MCF 10A (cell line): Measurements from ENCODE around the gene ARL13B. TPM values are rescaled to one million over a fixed set of nuclear protein-coding genes. Genes with fewer than 3 reads are reported as not detected.

ENCODE experiments used
- BruUV-seq: library from RNA; stranded (reverse); fragments of 400-500 nt; replicated peaks from 2 replicates; lab custom pipeline; 2021; lab: Mats Ljungman, UMichigan
- CTCF ChIA-PET: fragments of 300-600 bp; sonication (Branson Sonifier 250); formaldehyde crosslinking; extraction: SDS; loops from one replicate; lab custom pipeline; 2021; ENCODE audit warnings: antibody characterized with exemption, inconsistent platforms; lab: Yijun Ruan, JAX
- POLR2A ChIA-PET: fragments of 300-600, 350-650 bp; sonication (Branson Sonifier 250); formaldehyde crosslinking; extraction: SDS; loops from one replicate; lab custom pipeline; 2020; ENCODE audit warnings: antibody characterized with exemption, inconsistent platforms; lab: Yijun Ruan, JAX
- DNase-seq: peaks from one replicate; pipeline ENCODE4 v3.0.0-alpha.2; 2018; ENCODE audit not compliant: unreplicated experiment
- H3K27ac Mint-ChIP-seq: one replicate; pipeline ENCODE4 v1.8.0; 2022; ENCODE audit warnings: mild to moderate bottlenecking, low read depth, mixed read lengths; ENCODE audit not compliant: unreplicated experiment
- H3K27me3 Mint-ChIP-seq: one replicate; pipeline ENCODE4 v1.8.0; 2022; ENCODE audit warnings: mixed read lengths; ENCODE audit not compliant: insufficient read depth, unreplicated experiment
- H3K36me3 Mint-ChIP-seq: one replicate; pipeline ENCODE4 v1.8.0; 2022; ENCODE audit warnings: mild to moderate bottlenecking, moderate library complexity, mixed read lengths; ENCODE audit not compliant: insufficient read depth, unreplicated experiment
- H3K4me1 Mint-ChIP-seq: one replicate; pipeline ENCODE4 v1.8.0; 2022; ENCODE audit warnings: mixed read lengths; ENCODE audit not compliant: insufficient read depth, unreplicated experiment
- H3K4me3 Mint-ChIP-seq: one replicate; pipeline ENCODE4 v1.8.0; 2022; ENCODE audit warnings: mild to moderate bottlenecking, moderate library complexity, mixed read lengths; ENCODE audit not compliant: unreplicated experiment
- H3K9me3 Mint-ChIP-seq: one replicate; pipeline ENCODE4 v1.8.0; 2022; ENCODE audit warnings: mixed read lengths; ENCODE audit not compliant: unreplicated experiment
- intact Hi-C: fragments of 100-400 bp; cut with micrococcal nuclease; formaldehyde crosslinking; loops from 2 replicates; pipeline ENCODE4 v1.14.1; 2022
- total RNA-seq: library from RNA; stranded (reverse); gene quantifications from 2 replicates; pipeline ENCODE4 v1.2.3, GENCODE V29; 2022
- TF ChIP-seq, protein P1 (sequence below): fragments of 200-600 bp; IDR thresholded peaks from one replicate; pipeline ENCODE4 v1.8.0; 2022; ENCODE audit warnings: antibody characterized with exemption, mild to moderate bottlenecking; ENCODE audit not compliant: unreplicated experiment

Gene ARL13B
- total RNA-seq, 1 experiment from 2014 or later: 22.0 TPM

DNA sequence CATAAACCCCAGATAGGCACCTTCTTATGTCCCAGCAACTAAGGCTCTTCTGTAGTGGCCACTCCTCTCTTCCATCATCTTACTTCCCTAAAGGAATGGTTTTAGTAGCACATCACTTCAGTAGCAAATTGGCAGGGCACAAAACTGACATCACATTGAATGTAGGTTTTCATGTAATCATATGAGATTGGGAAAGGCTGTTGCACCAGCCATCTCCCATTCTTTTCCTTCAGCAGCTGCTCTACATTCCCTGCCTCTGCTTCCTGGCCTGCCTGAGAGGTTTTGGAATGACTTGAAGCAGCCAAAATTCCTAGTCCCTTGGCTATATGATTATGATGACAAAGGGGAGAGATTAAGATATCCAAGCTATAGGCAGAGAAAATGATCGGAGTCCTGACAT is 119.4 kb downstream of the ARL13B start:
- ChIA-PET POLR2A (no interaction called here), CTCF (interaction anchor here (1.6 kb wide), 1 partner anchor 10 kb away, joined by 3 read pairs; no protein-coding TSS in a partner anchor)
- Mint-ChIP-seq H3K4me3 (no peak overlapping the region), H3K9me3 (no peaks in the 10 kb centered on the region), H3K27ac (no peak overlapping the region), H3K36me3 (peaks cover 45% of the 10 kb centered on the region), H3K4me1 (no peaks in the 10 kb centered on the region), H3K27me3 (no peaks in the 10 kb centered on the region)
- intact Hi-C loops: no loop called here
- no TSS peak for BruUV-seq
- TF ChIP-seq, protein P1, sequence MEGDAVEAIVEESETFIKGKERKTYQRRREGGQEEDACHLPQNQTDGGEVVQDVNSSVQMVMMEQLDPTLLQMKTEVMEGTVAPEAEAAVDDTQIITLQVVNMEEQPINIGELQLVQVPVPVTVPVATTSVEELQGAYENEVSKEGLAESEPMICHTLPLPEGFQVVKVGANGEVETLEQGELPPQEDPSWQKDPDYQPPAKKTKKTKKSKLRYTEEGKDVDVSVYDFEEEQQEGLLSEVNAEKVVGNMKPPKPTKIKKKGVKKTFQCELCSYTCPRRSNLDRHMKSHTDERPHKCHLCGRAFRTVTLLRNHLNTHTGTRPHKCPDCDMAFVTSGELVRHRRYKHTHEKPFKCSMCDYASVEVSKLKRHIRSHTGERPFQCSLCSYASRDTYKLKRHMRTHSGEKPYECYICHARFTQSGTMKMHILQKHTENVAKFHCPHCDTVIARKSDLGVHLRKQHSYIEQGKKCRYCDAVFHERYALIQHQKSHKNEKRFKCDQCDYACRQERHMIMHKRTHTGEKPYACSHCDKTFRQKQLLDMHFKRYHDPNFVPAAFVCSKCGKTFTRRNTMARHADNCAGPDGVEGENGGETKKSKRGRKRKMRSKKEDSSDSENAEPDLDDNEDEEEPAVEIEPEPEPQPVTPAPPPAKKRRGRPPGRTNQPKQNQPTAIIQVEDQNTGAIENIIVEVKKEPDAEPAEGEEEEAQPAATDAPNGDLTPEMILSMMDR: no peak
- DNase-seq: no peak

DNA sequence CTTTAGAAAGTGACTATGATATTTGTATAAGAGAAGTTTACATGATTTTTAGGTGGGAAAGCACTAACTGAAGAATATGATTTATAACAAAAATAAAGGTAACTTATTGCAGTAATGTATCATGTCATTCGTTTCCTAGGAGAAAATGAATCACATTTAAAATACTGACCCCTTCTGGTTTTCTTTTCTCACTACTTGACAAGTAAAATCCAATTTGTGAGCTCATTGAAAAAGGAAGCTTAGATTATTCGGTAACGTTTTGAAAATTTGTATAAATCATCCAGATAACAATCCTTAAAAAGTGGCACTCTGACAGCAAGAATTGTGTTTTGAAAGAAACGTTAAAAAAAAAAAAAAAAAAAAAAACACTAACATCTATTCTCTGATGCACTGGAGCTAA is 121.9 kb downstream of the ARL13B start:
- Mint-ChIP-seq H3K4me3 (no peak overlapping the region), H3K27ac (no peak overlapping the region), H3K27me3 (no peaks in the 10 kb centered on the region), H3K9me3 (no peaks in the 10 kb centered on the region), H3K4me1 (no peaks in the 10 kb centered on the region), H3K36me3 (peaks cover 29% of the 10 kb centered on the region)
- CTCF ChIA-PET: interaction anchor here (0.6 to 0.9 kb wide), 4 partner anchors 10 to 217 kb away, joined by 3 to 4 read pairs (median 4); no protein-coding TSS in a partner anchor
- peak; percentile 18 for DNase-seq
- TF ChIP-seq, protein P1: no peak
- POLR2A ChIA-PET: no interaction called here
- intact Hi-C loops: no loop called here
- BruUV-seq: no TSS peak

Other genes with a start within 250 kb of the ARL13B start
- gene PROS1, start 6.3 kb upstream of the ARL13B start, total RNA-seq: 15.6 and 17.4 TPM in 2 replicates
- gene STX19, start 48.4 kb downstream of the ARL13B start, total RNA-seq: 0.27 TPM in 1 of 2 replicates, not detected in the other
- gene DHFR2, start 82.8 kb downstream of the ARL13B start, total RNA-seq: 3.4 and 5.0 TPM in 2 replicates
- 10.6 and 13.0 TPM in 2 replicates for gene NSUN3, start 82.9 kb downstream of the ARL13B start, total RNA-seq